Activated CD4-positive, CD25-positive, alpha-beta regulatory T cell treated with anti-CD3 and anti-CD28 coated beads, Interleukin-2, amount 50 U/mL, for 16 hours (primary cell): ENCODE results near the gene GLRX.

Experiments used
- DNase-seq: peaks from one replicate; pipeline ENCODE4 v3.0.0-alpha.2; 2020; ENCODE audit warnings: low read depth, low spot score

GLRX gene

GRCh38 chr5:95822542-95823181, at the start of gene GLRX:
TSS of gene GLRX (minus strand) at chr5:95822726. CDS start at chr5:95822662, 64 bp downstream.
- peak; percentile 30 for DNase-seq

DNA sequence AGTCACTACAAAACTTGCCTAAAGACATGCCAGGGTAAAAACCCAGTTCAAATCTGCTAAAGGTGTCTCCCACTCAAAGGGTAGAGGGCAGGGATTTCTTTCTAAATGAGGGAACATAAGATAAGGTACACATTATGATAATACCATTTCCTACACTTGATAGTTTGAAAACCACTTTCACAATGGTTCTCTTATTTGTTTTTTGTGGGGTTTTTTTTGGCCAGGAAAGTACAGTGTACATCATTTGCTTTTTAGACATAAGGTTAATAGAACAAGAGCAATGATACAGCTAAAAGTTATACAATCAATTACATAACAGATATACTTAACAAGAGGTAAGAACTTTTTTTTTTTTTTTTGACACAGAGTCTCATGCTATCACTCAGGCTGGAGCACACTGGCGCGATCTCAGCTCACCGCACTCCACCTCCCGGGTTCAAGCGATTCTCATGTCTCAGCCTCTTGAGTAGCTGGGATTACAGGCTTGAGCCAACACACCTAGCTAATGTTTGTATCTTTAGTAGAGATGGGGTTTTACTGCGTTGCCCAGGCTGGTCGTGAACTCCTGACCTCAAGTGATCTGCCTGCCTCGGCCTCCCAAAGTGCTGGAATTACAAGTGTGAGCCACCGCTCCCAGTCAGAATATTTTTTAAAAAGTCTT, 48.8 kb upstream of the GLRX start:
- no peak for DNase-seq

- DNase-seq, result peak; percentile 7
Observed at GRCh38 chr5:95870105-95870672, 47.7 kb upstream of the GLRX start.

GRCh38 chr5:95869173-95869855, 46.8 kb upstream of the GLRX start:
- peak; percentile 13 for DNase-seq

GRCh38 chr5:95868136-95868535, 45.6 kb upstream of the GLRX start:
- no peak for DNase-seq

GRCh38 chr5:95866435-95867040, 44.0 kb upstream of the GLRX start:
- DNase-seq, result no peak

DNA sequence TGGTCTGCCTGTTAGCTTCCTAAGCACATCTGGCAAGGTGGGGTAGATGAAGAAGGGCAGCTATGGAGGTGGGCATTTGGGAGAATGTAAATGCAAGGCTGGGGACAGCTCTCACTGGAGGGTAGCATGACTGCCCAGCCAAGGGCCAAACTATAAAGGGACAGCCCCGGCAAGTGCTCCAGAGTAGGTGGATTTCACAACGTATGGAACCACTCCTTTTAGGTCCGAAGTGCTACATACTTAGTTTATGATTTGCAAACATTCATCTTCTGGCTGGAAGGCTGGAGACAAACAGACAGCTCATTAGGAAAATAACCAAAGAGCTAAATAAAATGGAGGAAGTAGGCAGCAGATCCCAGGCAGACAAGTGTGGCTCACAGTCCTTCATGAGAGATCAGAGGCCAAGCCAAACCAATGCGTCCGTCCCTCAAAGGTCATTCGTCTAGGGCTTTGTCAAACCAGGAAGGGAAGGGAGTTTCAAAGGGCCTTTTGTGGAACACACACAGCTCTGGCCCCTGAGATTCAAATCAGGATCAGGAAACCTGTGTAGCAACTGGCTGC, 42.5 kb upstream of the GLRX start:
- no peak for DNase-seq

DNA sequence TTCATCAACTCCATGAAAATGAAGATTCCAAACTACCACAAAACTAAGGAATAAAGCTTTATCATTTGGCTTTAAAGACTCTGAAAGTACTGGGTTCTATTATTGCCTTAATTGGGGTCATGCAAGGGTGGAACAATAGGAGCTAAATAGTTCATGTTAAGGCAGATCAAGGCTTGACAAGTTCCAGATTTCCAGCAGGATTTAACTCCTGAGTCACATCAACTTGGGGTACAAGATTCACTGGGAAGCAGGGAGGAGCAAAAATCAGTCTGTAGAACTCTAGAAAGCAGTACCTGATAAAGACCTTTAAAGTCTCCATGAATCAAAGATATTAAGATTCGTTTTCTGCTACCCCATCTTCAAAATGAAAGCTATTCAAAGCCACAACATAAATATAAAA, 41.9 kb upstream of the GLRX start:
- DNase-seq, result no peak

- no peak for DNase-seq
Observed at GRCh38 chr5:95863383-95863757, 40.8 kb upstream of the GLRX start.

DNA sequence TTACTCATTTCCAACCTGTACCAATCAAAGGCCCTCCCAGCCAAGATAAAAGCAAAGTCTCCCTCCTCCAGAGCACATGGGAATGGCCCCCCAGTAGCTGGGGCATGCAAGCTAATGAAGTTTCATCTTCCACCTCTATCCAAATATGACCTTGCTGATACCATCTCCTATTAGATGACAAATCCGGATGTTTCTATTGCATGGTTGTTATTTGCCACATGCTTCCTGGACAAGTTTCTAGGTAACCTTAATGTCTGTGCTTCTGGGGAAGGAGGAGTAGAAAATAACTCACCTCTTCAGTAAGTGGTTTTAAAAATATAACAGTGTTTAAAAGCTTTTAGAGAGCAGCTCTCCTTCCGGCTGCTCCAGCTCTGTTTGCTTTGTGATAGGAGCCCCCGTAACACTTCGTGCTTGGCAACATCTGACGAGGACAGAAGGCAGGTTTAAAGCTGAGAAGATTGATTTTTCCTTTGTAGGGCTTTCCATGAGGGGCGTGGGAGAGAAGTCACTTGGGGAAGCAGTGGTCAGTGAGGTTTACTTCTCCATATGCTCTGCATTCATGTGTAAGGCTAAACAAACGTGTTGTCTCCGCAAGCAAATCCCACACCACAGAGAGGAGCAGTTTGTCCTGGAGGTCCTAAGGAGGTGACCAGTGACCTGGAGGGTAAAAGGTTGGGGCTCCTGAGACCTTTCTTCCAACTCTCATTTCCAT, 40.3 kb upstream of the GLRX start:
- DNase-seq, result no peak

- DNase-seq, result no peak
Observed at GRCh38 chr5:95861864-95862561, 39.5 kb upstream of the GLRX start.

- DNase-seq, result no peak
Observed at GRCh38 chr5:95861221-95861863, 38.8 kb upstream of the GLRX start.

DNA sequence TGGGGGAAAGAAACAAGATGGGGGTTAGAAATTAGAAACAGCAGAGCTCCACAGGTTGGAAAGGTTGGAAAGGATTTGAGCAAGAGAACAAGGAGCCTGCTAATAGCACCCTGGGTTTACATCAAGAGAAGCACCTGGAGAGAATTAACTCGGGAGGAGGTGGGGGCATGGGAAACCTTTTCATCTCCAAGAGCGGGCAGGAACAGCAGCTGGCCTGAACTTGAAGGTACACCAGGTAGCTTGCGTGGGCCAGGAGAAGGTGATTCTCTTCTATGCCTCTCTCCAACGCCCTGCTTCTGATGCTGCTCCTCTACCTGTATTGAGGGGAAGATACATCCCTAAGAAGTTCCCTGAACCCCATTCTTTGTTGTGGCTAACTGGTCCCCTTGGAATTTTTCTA, 37.1 kb upstream of the GLRX start:
- DNase-seq, result no peak

- DNase-seq, result peak; percentile 76
Observed at GRCh38 chr5:95858661-95859595, 36.4 kb upstream of the GLRX start.

DNA sequence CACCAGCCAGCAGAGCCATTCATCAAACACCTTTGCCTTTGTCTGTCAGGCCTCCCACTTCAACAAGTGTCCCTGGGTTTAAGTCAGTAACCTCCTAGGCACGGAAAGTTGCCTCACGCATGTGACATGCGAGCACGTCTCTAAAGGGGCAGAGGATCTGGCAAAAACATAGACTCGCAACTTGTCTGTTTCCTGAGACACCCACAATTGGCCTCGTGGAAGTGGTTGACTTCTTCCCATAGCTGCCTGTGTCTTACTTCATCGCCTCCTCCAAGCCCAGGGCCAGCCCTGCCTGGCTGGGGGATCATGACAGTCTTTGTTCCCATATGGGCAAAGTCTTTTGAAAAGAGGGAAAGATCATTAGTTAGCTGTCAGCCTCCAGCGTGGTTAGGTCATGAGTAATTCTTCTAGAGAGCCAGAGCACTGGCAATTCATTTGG, 35.5 kb upstream of the GLRX start:
- no peak for DNase-seq

DNA sequence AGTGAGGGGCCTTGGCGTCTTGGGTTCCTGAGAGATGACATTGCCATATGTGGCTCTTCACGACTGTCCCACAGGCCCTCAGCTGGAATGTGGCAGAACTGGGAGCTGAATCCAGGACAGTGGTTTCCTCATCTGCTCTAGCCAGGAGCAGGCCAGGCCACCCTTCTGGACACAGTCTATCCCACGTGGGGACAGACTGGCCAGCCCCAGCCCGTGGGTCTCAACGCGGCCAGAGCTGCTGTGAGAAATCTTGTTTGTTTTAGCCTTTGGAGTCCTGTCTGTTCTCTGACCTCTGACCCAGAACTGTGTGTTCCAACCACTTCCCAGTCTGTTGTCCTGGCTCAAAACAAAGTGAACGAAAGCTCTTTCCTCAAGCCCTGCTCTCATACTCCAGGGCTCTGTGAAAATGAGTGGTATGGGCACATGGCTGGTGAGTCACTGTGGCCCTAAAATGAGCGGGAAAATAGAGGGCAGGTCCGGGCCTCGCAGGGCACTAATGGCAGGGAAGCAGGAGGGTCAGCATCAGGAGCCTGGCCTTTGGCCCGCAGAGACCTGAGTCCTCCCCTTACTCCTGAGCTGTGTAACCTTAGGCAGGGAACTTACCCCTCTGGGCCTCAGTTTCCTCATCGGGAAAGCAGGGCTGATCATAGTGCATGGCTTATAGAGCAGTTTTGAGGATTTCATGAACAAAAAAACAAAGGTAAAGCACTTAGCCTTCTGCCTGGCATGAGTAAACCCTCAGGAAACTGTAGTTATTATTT, 34.8 kb upstream of the GLRX start:
- no peak for DNase-seq

DNA sequence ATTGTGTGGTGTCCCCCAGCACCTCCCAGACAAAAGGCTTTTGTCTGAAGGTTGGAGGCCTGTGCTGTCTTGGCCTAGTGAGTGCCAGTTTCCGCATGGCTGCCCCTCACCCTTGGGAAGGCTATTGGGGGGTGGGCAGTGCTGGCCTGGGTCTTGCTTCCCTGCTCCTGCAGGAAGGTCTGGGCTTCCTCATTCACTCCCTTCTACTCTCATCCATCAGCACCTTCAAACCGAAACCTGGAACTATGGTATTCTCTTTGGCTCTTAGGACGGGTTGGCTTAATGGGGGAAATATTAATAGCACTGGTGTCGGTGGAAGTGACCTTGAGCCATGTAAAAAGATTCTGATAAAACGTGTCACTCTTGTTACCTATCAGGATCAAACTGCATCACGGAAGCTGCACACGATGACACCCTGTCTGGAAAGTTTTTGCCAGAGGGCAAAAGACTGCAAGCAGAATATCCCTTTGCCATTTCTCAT, 34.0 kb upstream of the GLRX start:
- DNase-seq, result no peak

DNA sequence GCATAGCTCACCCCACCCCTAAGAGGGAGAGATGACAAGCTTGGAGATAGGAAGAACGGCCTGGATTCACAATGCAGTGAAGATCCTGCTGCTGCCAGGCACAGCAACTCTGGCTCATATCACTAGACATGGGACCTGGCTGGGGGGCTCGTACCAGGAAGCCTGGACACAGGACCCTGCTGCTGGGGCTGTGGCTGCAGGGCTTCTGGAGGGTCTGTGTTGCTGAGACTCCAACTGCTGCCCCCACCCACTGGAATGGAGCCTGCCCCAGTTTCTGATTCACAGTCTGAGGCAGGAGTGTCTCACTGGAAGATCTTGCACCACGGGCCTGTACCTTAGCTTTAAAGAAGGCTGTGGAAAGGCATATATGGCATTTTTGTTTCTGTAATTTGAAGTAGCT, 31.0 kb upstream of the GLRX start:
- DNase-seq, result no peak
